Measurements from ENCODE around the gene OR52K1.
"Not testable (repeated sequence)": the region's sequence is repeated elsewhere in the genome, so short reads cannot be mapped to it uniquely, and the experiment has no call there.

Gene OR52K1

GRCh38 chr11:4480577-4481239 lies 1.7 kb upstream of the OR52K1 start:
- Mint-ChIP-seq H3K27ac (no peak overlapping the region), H3K4me3 (no peak overlapping the region), H3K4me1 (no peaks in the 10 kb centered on the region), H3K27me3 (ENCODE audit: low read depth, poor library complexity) (peaks cover 6% of the 10 kb centered on the region), H3K36me3 (ENCODE audit: low read depth) (no peaks in the 10 kb centered on the region), H3K9me3 (no peaks in the 10 kb centered on the region)
- no peak for DNase-seq
- no peak for TF ChIP-seq CTCF (IDR thresholded peaks at IDR 0.05)

- peaks cover 6% of the 10 kb centered on the region for H3K27me3 Mint-ChIP-seq (ENCODE audit: low read depth, poor library complexity)
- no peaks in the 10 kb centered on the region for H3K36me3 Mint-ChIP-seq (ENCODE audit: low read depth)
- no peaks in the 10 kb centered on the region for H3K9me3 Mint-ChIP-seq
- H3K4me1 Mint-ChIP-seq = no peaks in the 10 kb centered on the region
- TF ChIP-seq CTCF (IDR thresholded peaks at IDR 0.05) = no peak
- no peak overlapping the region for H3K4me3 Mint-ChIP-seq
- H3K27ac Mint-ChIP-seq = no peak overlapping the region
- no peak for DNase-seq
Measured at GRCh38 chr11:4481240-4481582, 1.2 kb upstream of the OR52K1 start.

- Mint-ChIP-seq H3K9me3 (no peaks in the 10 kb centered on the region), H3K27ac (no peak overlapping the region), H3K36me3 (ENCODE audit: low read depth) (no peaks in the 10 kb centered on the region), H3K4me1 (no peaks in the 10 kb centered on the region), H3K4me3 (no peak overlapping the region), H3K27me3 (ENCODE audit: low read depth, poor library complexity) (peaks cover 19% of the 10 kb centered on the region)
- DNase-seq = no peak
- no peak for TF ChIP-seq CTCF (IDR thresholded peaks at IDR 0.05)
Measured at GRCh38 chr11:4484310-4484709, 1.9 kb downstream of the OR52K1 start.

GRCh38 chr11:4491405-4491804 lies 9.0 kb downstream of the OR52K1 start:
- peaks cover 12% of the 10 kb centered on the region for H3K4me1 Mint-ChIP-seq
- not testable (repeated sequence) for H3K36me3 Mint-ChIP-seq (ENCODE audit: low read depth); DNase-seq; H3K4me3 Mint-ChIP-seq; H3K27ac Mint-ChIP-seq; H3K9me3 Mint-ChIP-seq
- H3K27me3 Mint-ChIP-seq (ENCODE audit: low read depth, poor library complexity) = peaks cover 33% of the 10 kb centered on the region

GRCh38 chr11:4491878-4492606 lies 9.6 kb downstream of the OR52K1 start:
- peaks cover 4% of the 10 kb centered on the region for H3K9me3 Mint-ChIP-seq
- H3K4me3 Mint-ChIP-seq = no peak overlapping the region
- no peak for DNase-seq
- H3K36me3 Mint-ChIP-seq (ENCODE audit: low read depth) = no peaks in the 10 kb centered on the region
- no peak overlapping the region for H3K27ac Mint-ChIP-seq
- peaks cover 32% of the 10 kb centered on the region for H3K27me3 Mint-ChIP-seq (ENCODE audit: low read depth, poor library complexity)
- H3K4me1 Mint-ChIP-seq = peaks cover 18% of the 10 kb centered on the region
- no peak for TF ChIP-seq CTCF (IDR thresholded peaks at IDR 0.05)

- no peak for DNase-seq
- TF ChIP-seq CTCF (IDR thresholded peaks at IDR 0.05) = peak; percentile 7
- Mint-ChIP-seq H3K27me3 (ENCODE audit: low read depth, poor library complexity) (peaks cover 29% of the 10 kb centered on the region), H3K9me3 (peaks cover 4% of the 10 kb centered on the region), H3K27ac (no peak overlapping the region), H3K36me3 (ENCODE audit: low read depth) (no peaks in the 10 kb centered on the region), H3K4me3 (no peak overlapping the region), H3K4me1 (peaks cover 26% of the 10 kb centered on the region)
Measured at GRCh38 chr11:4493480-4493818, 11.0 kb downstream of the OR52K1 start.
